ENCODE data around the gene ALKBH7.

GRCh38 chr19:6394831-6395230 lies 22.2 kb downstream of the ALKBH7 start:
- TF ChIP-seq CTCF (IDR thresholded peaks at IDR 0.05; ENCODE audit: low read depth, low read length, missing input control) = no peak
- no peak for TF ChIP-seq REST (IDR thresholded peaks at IDR 0.05)
- no peak for TF ChIP-seq GABPA (IDR thresholded peaks at IDR 0.05 in 1 of 2, conservative IDR thresholded peaks at IDR 0.05 in 1 of 2)
- TF ChIP-seq SP1 (IDR thresholded peaks at IDR 0.05) = no peak
- no peak for TF ChIP-seq TAF1 (conservative IDR thresholded peaks at IDR 0.05)
- no peak for TF ChIP-seq YY1 (IDR thresholded peaks at IDR 0.05)
- no peak for TF ChIP-seq JUND (IDR thresholded peaks at IDR 0.05)
- no peak for TF ChIP-seq MAX (IDR thresholded peaks at IDR 0.05)
- TF ChIP-seq RAD21 (IDR thresholded peaks at IDR 0.05) = no peak
- TF ChIP-seq FOXA1 (IDR thresholded peaks at IDR 0.05) = no peak
- no peak for TF ChIP-seq EGR1 (IDR thresholded peaks at IDR 0.05; ENCODE audit: low read depth in 2 of 2)
- no peak for TF ChIP-seq ATF3 (IDR thresholded peaks at IDR 0.05)
